Measurements from ENCODE around the gene DNAJC1. TPM values are rescaled to one million over a fixed set of nuclear protein-coding genes. Genes with fewer than 3 reads are reported as not detected.

Gene DNAJC1
- total and polyA plus RNA-seq, 2 donors (not counting 3 experiments of a cell fraction or from before 2014, with no cell fraction given) = 11.2 to 19.7 TPM

GRCh38 chr10:21760332-21760731, 243.2 kb downstream of the DNAJC1 start:
- no peak overlapping the region for H3K27ac ChIP-seq (ENCODE audit: insufficient read depth, low read depth, low read length)
- H3K4me3 ChIP-seq (replicated peaks in 1 of 3; ENCODE audit: insufficient read depth in 1 of 3, low read depth in 1 of 3, low read length in 3 of 3) = no peak overlapping the region
- no peaks in the 10 kb centered on the region for H3K9me1 ChIP-seq (replicated peaks; ENCODE audit: control insufficient read depth, extremely low read depth, insufficient read depth, low read length)
- no peak overlapping the region for H3K4me2 ChIP-seq (ENCODE audit: insufficient read depth, low read length)
- TF ChIP-seq FOS (IDR thresholded peaks at IDR 0.05; ENCODE audit: borderline replicate concordance, insufficient read depth, low read length) = no peak
- TF ChIP-seq EZH2 (IDR thresholded peaks at IDR 0.05; ENCODE audit: borderline replicate concordance, low read depth, low read length, severe bottlenecking) = no peak
- no peak for TF ChIP-seq CTCF (IDR thresholded peaks at IDR 0.05; ENCODE audit: extremely low read depth in 1 of 2, insufficient read depth in 1 of 2, low read depth in 1 of 2, low read length in 2 of 2)
- no peak for TF ChIP-seq POLR2AphosphoS5 (IDR thresholded peaks at IDR 0.05; ENCODE audit: insufficient read depth, low read depth, low read length)
- no peak for TF ChIP-seq POLR2A (IDR thresholded peaks at IDR 0.05; ENCODE audit: low read depth, low read length)
- no peak for TF ChIP-seq MAX (IDR thresholded peaks at IDR 0.05; ENCODE audit: insufficient read depth, insufficient read length)
- TF ChIP-seq GATA2 (IDR thresholded peaks at IDR 0.05; ENCODE audit: insufficient read depth, insufficient read length, low read depth, low read length) = no peak
- TF ChIP-seq MYC (IDR thresholded peaks at IDR 0.05; ENCODE audit: low read depth, low read length) = no peak
- TF ChIP-seq JUN (IDR thresholded peaks at IDR 0.05; ENCODE audit: borderline replicate concordance, insufficient read depth, insufficient read length, low read depth) = no peak
- H3K36me3 ChIP-seq (ENCODE audit: control insufficient read depth in 2 of 2, extremely low read depth in 1 of 2, insufficient read depth in 2 of 2, low read length in 2 of 2) = no peaks in the 10 kb centered on the region
- dilution Hi-C loops (cut with MboI; ENCODE audit: extremely low pct_ligation_motif_present, low sequenced_read_pairs) (no loop called here), intact Hi-C loops (cut with micrococcal nuclease) (loop anchor here (1.0 to 10.0 kb wide), 2 partner anchors 19 to 194 kb away; no protein-coding TSS in a partner anchor)
- ChIA-PET POLR2A (no interaction called here), CTCF (no interaction called here)
- H3K4me1 ChIP-seq (ENCODE audit: control insufficient read depth, extremely low read depth, insufficient read depth, low read length) = no peaks in the 10 kb centered on the region
- H3K79me2 ChIP-seq (ENCODE audit: control insufficient read depth, insufficient read depth, low read length) = no peaks in the 10 kb centered on the region
- FAIRE-seq (no peak), DNase-seq (ENCODE audit: low read depth, low spot score) (no peak)
- no peak overlapping the region for H3K9ac ChIP-seq (replicated peaks; ENCODE audit: extremely low read depth, insufficient read depth, low read length)
- no peaks in the 10 kb centered on the region for H3K27me3 ChIP-seq (ENCODE audit: control insufficient read depth in 2 of 2, insufficient read depth in 2 of 2, low read length in 2 of 2)
- no TSS peak for BruUV-seq (replicated peaks)
- H2AFZ ChIP-seq (ENCODE audit: low read depth, low read length) = no peak overlapping the region
- no peaks in the 10 kb centered on the region for H4K20me1 ChIP-seq (replicated peaks; ENCODE audit: control insufficient read depth, extremely low read depth, insufficient read depth, low read length)
- H3K9me3 ChIP-seq (replicated peaks; ENCODE audit: control insufficient read depth, insufficient read depth, low read length) = no peaks in the 10 kb centered on the region

Measured in endothelial cell of umbilical vein (primary cell).